CD4-positive, CD25-positive, alpha-beta regulatory T cell (primary cell): ENCODE measurements around the gene PRR15L. TPM values are rescaled to one million over a fixed set of nuclear protein-coding genes. Genes with fewer than 3 reads are reported as not detected.
A peak's percentile ranks its signal among the peaks of the same experiment; 100 is the strongest.

Source experiments
- ATAC-seq, 2 donors: fragments of 150-1000 bp; cut with Tn5 transposase; one replicate each; pipeline ENCODE4 v1.10.0; 2021; ENCODE audit warnings: low read depth in 2 of 2, moderate number of reproducible peaks in 2 of 2, moderate library complexity in 1 of 2
- DNase-seq, 3 donors: peaks; one replicate each; pipeline versions ENCODE4 v3.0.0 to v3.0.0-alpha.2; 2012 to 2022; ENCODE audit warnings: mixed read lengths in 1 of 3
- H3K27ac ChIP-seq: one replicate; pipeline ENCODE4 v1.7.0; 2013; ENCODE audit warnings: mild to moderate bottlenecking, low read length; ENCODE audit not compliant: insufficient read depth, poor library complexity, severe bottlenecking
- H3K27me3 ChIP-seq: one replicate; pipeline ENCODE4 v1.7.0; 2013; ENCODE audit warnings: low read length; ENCODE audit not compliant: control insufficient read depth, insufficient read depth
- H3K36me3 ChIP-seq: one replicate; pipeline ENCODE4 v1.7.0; 2013; ENCODE audit warnings: mild to moderate bottlenecking, low read length, moderate library complexity; ENCODE audit not compliant: control insufficient read depth, insufficient read depth
- H3K4me1 ChIP-seq: 2 replicates; pipeline ENCODE4 v1.7.0; 2013; ENCODE audit warnings: mild to moderate bottlenecking, low read length; ENCODE audit not compliant: insufficient read depth, control insufficient read depth, poor library complexity, severe bottlenecking
- H3K4me3 ChIP-seq: one replicate; pipeline ENCODE4 v1.7.0; 2013; ENCODE audit warnings: low read depth, mild to moderate bottlenecking, low read length, moderate library complexity
- H3K9me3 ChIP-seq, 2 experiments: 1 replicate in 1 of 2; 2 replicates in 1 of 2; pipeline ENCODE4 v1.7.0; 2013; ENCODE audit warnings: low read length in 2 of 2, mild to moderate bottlenecking in 1 of 2, moderate library complexity in 1 of 2; ENCODE audit not compliant: control insufficient read depth in 2 of 2
- H3K27ac Mint-ChIP-seq, 3 donors: one replicate each; pipeline ENCODE4 v1.8.0; 2020 to 2022; ENCODE audit warnings: mild to moderate bottlenecking in 3 of 3, mixed read lengths in 3 of 3, moderate library complexity in 2 of 3
- H3K27me3 Mint-ChIP-seq: one replicate; pipeline ENCODE4 v1.8.0; 2022; ENCODE audit warnings: mild to moderate bottlenecking, mixed read lengths
- H3K36me3 Mint-ChIP-seq: one replicate; pipeline ENCODE4 v1.8.0; 2020; ENCODE audit warnings: mixed read lengths
- H3K4me1 Mint-ChIP-seq, 4 donors: one replicate each; pipeline ENCODE4 v1.8.0; 2020 to 2022; ENCODE audit warnings: mixed read lengths in 4 of 4, mild to moderate bottlenecking in 1 of 4
- H3K4me3 Mint-ChIP-seq, 4 donors: one replicate each; pipeline ENCODE4 v1.8.0; 2020 to 2022; ENCODE audit warnings: mild to moderate bottlenecking in 4 of 4, mixed read lengths in 4 of 4, moderate library complexity in 3 of 4
- H3K9me3 Mint-ChIP-seq, 7 donors: one replicate each; pipeline ENCODE4 v1.8.0; 2020 to 2022; ENCODE audit warnings: mixed read lengths in 7 of 7, mild to moderate bottlenecking in 3 of 7, moderate library complexity in 2 of 7
- polyA plus RNA-seq, 4 donors: library from polyadenylated mRNA; unstranded; fragments of 300-500 nt; fragmentation: Illumina TruSeq; gene quantifications; one replicate each; pipeline ENCODE4 v1.2.3, GENCODE V29; 2021
- total RNA-seq: library from RNA; stranded (reverse); gene quantifications from one replicate; pipeline ENCODE4 v1.2.3, GENCODE V29; 2022

Gene PRR15L
- total and polyA plus RNA-seq, 5 donors from 2014 or later, result 0.19 to 0.36 TPM; not detected in 3

GRCh38 chr17:47952171-47953021 lies 5.3 kb downstream of the PRR15L start:
- peaks cover 5 to 18% (median 10%) of the 10 kb centered on the region in 4 donors for H3K4me1 Mint-ChIP-seq
- Histone ChIP-seq H3K4me3 (no peak overlapping the region), H3K9me3 (no peaks in the 10 kb centered on the region), H3K4me1 (peaks cover 12% of the 10 kb centered on the region), H3K36me3 (no peaks in the 10 kb centered on the region), H3K27me3 (no peaks in the 10 kb centered on the region), H3K27ac (no peak overlapping the region)
- DNase-seq (no peak), ATAC-seq (no peak)
- no peaks in the 10 kb centered on the region for H3K9me3 Mint-ChIP-seq
- no peaks in the 10 kb centered on the region for H3K27me3 Mint-ChIP-seq
- peaks cover 4% of the 10 kb centered on the region for H3K36me3 Mint-ChIP-seq
- H3K27ac Mint-ChIP-seq, result no peak overlapping the region
- no peak overlapping the region for H3K4me3 Mint-ChIP-seq

GRCh38 chr17:47950448-47950847 lies 7.2 kb downstream of the PRR15L start:
- H3K27me3 ChIP-seq, result no peaks in the 10 kb centered on the region
- H3K4me1 ChIP-seq, result peaks cover 12% of the 10 kb centered on the region
- H3K36me3 ChIP-seq, result peaks cover 7% of the 10 kb centered on the region
- Mint-ChIP-seq H3K4me3 (no peak overlapping the region), H3K4me1 (peaks cover 9 to 27% (median 18%) of the 10 kb centered on the region in 4 donors), H3K9me3 (no peaks in the 10 kb centered on the region), H3K36me3 (peaks cover 15% of the 10 kb centered on the region), H3K27me3 (no peaks in the 10 kb centered on the region), H3K27ac (no peak overlapping the region)
- no peak overlapping the region for H3K27ac ChIP-seq
- ATAC-seq (no peak), DNase-seq (no peak)
- H3K4me3 ChIP-seq, result no peak overlapping the region
- no peaks in the 10 kb centered on the region for H3K9me3 ChIP-seq

GRCh38 chr17:47949946-47950345 lies 7.7 kb downstream of the PRR15L start:
- no peaks in the 10 kb centered on the region for H3K9me3 Mint-ChIP-seq
- peak overlapping the region in 2 of 4 donors; percentile 83 to 93 for H3K4me3 Mint-ChIP-seq
- peaks cover 12% of the 10 kb centered on the region for H3K4me1 ChIP-seq
- peaks cover 11 to 33% (median 21%) of the 10 kb centered on the region in 4 donors for H3K4me1 Mint-ChIP-seq
- H3K27ac ChIP-seq, result no peak overlapping the region
- H3K9me3 ChIP-seq, result no peaks in the 10 kb centered on the region
- peak overlapping the region in 2 of 3 donors; percentile 13 to 57 for H3K27ac Mint-ChIP-seq
- H3K36me3 Mint-ChIP-seq, result peaks cover 20% of the 10 kb centered on the region
- peak in 1 of 3 donors; percentile 20 for DNase-seq
- no peaks in the 10 kb centered on the region for H3K27me3 Mint-ChIP-seq
- H3K27me3 ChIP-seq, result no peaks in the 10 kb centered on the region
- peak overlapping the region; percentile 68 for H3K4me3 ChIP-seq
- H3K36me3 ChIP-seq, result peaks cover 7% of the 10 kb centered on the region
- no peak for ATAC-seq

GRCh38 chr17:47949197-47949759 lies 8.4 kb downstream of the PRR15L start:
- DNase-seq, result peak; percentile 68 to 80 (median 72)
- Mint-ChIP-seq H3K9me3 (no peaks in the 10 kb centered on the region), H3K27ac (peak overlapping the region; percentile 13 to 57 (median 50)), H3K36me3 (peaks cover 23% of the 10 kb centered on the region), H3K4me1 (peaks cover 15 to 39% (median 24%) of the 10 kb centered on the region in 4 donors), H3K4me3 (peak overlapping the region; percentile 61 to 93 (median 78)), H3K27me3 (no peaks in the 10 kb centered on the region)
- Histone ChIP-seq H3K4me3 (peak overlapping the region; percentile 68), H3K36me3 (peaks cover 7% of the 10 kb centered on the region), H3K4me1 (peaks cover 12% of the 10 kb centered on the region), H3K27ac (no peak overlapping the region), H3K27me3 (no peaks in the 10 kb centered on the region), H3K9me3 (no peaks in the 10 kb centered on the region)
- ATAC-seq, result peak; percentile 58 to 65

- no peak for ATAC-seq
- Mint-ChIP-seq H3K4me1 (peaks cover 15 to 40% (median 25%) of the 10 kb centered on the region in 4 donors), H3K9me3 (no peaks in the 10 kb centered on the region), H3K27me3 (no peaks in the 10 kb centered on the region), H3K36me3 (peaks cover 23% of the 10 kb centered on the region), H3K27ac (peak overlapping the region in 1 of 3 donors; percentile 13), H3K4me3 (peak overlapping the region in 2 of 4 donors; percentile 61 to 93)
- H3K4me1 ChIP-seq, result peaks cover 12% of the 10 kb centered on the region
- H3K9me3 ChIP-seq, result no peaks in the 10 kb centered on the region
- H3K4me3 ChIP-seq, result no peak overlapping the region
- H3K27ac ChIP-seq, result no peak overlapping the region
- no peak for DNase-seq
- H3K36me3 ChIP-seq, result peaks cover 7% of the 10 kb centered on the region
- H3K27me3 ChIP-seq, result no peaks in the 10 kb centered on the region
These were observed 8.9 kb downstream of the PRR15L start for GRCh38 chr17:47948706-47949196.

- no peaks in the 10 kb centered on the region for H3K27me3 ChIP-seq
- H3K36me3 Mint-ChIP-seq, result peaks cover 23% of the 10 kb centered on the region
- no peak overlapping the region for H3K27ac ChIP-seq
- peak; percentile 79 to 83 for ATAC-seq
- H3K4me3 ChIP-seq, result no peak overlapping the region
- H3K9me3 Mint-ChIP-seq, result no peaks in the 10 kb centered on the region
- peak overlapping the region in 3 of 4 donors; percentile 8 to 67 (median 41) for H3K4me3 Mint-ChIP-seq
- peaks cover 7% of the 10 kb centered on the region for H3K36me3 ChIP-seq
- no peaks in the 10 kb centered on the region for H3K9me3 ChIP-seq
- no peaks in the 10 kb centered on the region for H3K27me3 Mint-ChIP-seq
- DNase-seq, result peak; percentile 56 to 84 (median 62)
- peaks cover 21% of the 10 kb centered on the region for H3K4me1 ChIP-seq
- H3K27ac Mint-ChIP-seq, result peak overlapping the region; percentile 60 to 80 (median 65)
- H3K4me1 Mint-ChIP-seq, result peaks cover 15 to 55% (median 34%) of the 10 kb centered on the region in 4 donors
These were observed 10.7 kb downstream of the PRR15L start for GRCh38 chr17:47946929-47947397.

GRCh38 chr17:47946516-47946915 lies 11.2 kb downstream of the PRR15L start:
- DNase-seq (no peak), ATAC-seq (no peak)
- Histone ChIP-seq H3K36me3 (peaks cover 7% of the 10 kb centered on the region), H3K9me3 (no peaks in the 10 kb centered on the region), H3K4me1 (peaks cover 25% of the 10 kb centered on the region), H3K27ac (no peak overlapping the region), H3K27me3 (no peaks in the 10 kb centered on the region), H3K4me3 (no peak overlapping the region)
- Mint-ChIP-seq H3K36me3 (peaks cover 23% of the 10 kb centered on the region), H3K9me3 (no peaks in the 10 kb centered on the region), H3K27me3 (no peaks in the 10 kb centered on the region), H3K27ac (peak overlapping the region in 2 of 3 donors; percentile 9 to 60), H3K4me1 (peaks cover 15 to 59% (median 35%) of the 10 kb centered on the region in 4 donors), H3K4me3 (peak overlapping the region in 2 of 4 donors; percentile 28 to 67)
